GM19463 (cell line): Measurements from ENCODE around the gene CLCN7.

Experiments
- ATAC-seq: cut with Tn5 transposase; IDR thresholded peaks from one replicate; pipeline ENCODE4 v1.9.1; 2021; ENCODE audit warnings: mild to moderate bottlenecking, moderate library complexity; ENCODE audit not compliant: unreplicated experiment

The CLCN7 gene

GRCh38 chr16:1408171-1408837 lies 66.5 kb downstream of the CLCN7 start:
- peak; percentile 69 for ATAC-seq

- no peak for ATAC-seq
Measured at GRCh38 chr16:1407753-1408152, 67.1 kb downstream of the CLCN7 start.

GRCh38 chr16:1403733-1404132 lies 71.1 kb downstream of the CLCN7 start:
- no peak for ATAC-seq

GRCh38 chr16:1403036-1403435 lies 71.8 kb downstream of the CLCN7 start:
- ATAC-seq, result no peak

GRCh38 chr16:1401758-1402154 lies 73.1 kb downstream of the CLCN7 start:
- ATAC-seq, result no peak

- no peak for ATAC-seq
Measured at GRCh38 chr16:1401061-1401757, 73.6 kb downstream of the CLCN7 start.

GRCh38 chr16:1398826-1399581 lies 75.8 kb downstream of the CLCN7 start:
- no peak for ATAC-seq

GRCh38 chr16:1398351-1398750 lies 76.5 kb downstream of the CLCN7 start:
- ATAC-seq, result no peak

GRCh38 chr16:1397779-1398178 lies 77.0 kb downstream of the CLCN7 start:
- ATAC-seq, result no peak

GRCh38 chr16:1395444-1396031 lies 79.3 kb downstream of the CLCN7 start:
- no peak for ATAC-seq
